ENCODE measurements around the gene NELL2.

DNA sequence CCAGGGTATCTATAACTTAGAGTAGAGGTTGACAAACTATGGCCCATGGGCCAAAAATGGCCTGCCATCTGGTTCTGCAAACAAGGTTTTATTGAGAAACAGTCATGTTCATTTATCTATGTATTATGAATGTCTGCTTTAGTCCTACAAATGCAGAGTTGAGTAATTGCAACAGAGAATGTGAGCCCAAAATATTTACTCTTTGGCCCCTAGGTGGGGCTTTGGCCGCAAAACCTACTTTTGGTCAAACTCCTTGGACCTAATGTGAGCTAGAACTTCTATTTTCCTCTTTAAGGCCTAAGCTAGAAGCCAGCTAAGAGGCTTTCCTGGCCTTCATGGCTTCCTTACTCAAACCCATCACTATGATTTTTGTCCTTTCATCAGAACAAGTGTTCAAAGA lies 379.1 kb downstream of the NELL2 start:
- TF ChIP-seq, protein P1, sequence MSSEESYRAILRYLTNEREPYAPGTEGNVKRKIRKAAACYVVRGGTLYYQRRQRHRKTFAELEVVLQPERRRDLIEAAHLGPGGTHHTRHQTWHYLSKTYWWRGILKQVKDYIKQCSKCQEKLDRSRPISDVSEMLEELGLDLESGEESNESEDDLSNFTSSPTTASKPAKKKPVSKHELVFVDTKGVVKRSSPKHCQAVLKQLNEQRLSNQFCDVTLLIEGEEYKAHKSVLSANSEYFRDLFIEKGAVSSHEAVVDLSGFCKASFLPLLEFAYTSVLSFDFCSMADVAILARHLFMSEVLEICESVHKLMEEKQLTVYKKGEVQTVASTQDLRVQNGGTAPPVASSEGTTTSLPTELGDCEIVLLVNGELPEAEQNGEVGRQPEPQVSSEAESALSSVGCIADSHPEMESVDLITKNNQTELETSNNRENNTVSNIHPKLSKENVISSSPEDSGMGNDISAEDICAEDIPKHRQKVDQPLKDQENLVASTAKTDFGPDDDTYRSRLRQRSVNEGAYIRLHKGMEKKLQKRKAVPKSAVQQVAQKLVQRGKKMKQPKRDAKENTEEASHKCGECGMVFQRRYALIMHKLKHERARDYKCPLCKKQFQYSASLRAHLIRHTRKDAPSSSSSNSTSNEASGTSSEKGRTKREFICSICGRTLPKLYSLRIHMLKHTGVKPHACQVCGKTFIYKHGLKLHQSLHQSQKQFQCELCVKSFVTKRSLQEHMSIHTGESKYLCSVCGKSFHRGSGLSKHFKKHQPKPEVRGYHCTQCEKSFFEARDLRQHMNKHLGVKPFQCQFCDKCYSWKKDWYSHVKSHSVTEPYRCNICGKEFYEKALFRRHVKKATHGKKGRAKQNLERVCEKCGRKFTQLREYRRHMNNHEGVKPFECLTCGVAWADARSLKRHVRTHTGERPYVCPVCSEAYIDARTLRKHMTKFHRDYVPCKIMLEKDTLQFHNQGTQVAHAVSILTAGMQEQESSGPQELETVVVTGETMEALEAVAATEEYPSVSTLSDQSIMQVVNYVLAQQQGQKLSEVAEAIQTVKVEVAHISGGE (CRISPR knock-in tag; IDR thresholded peaks at IDR 0.05) = no peak
- no peak for TF ChIP-seq PML (IDR thresholded peaks at IDR 0.05; ENCODE audit: low read length)
- no peak for TF ChIP-seq CBFB (IDR thresholded peaks at IDR 0.05; ENCODE audit: low read depth)
